Epithelial cell of esophagus (primary cell): Measurements from ENCODE around the gene PARP6.

Experiments
- DNase-seq: peaks from one replicate; pipeline ENCODE4 v3.0.0; 2010; ENCODE audit warnings: low read depth
- H3K4me3 ChIP-seq: 2 replicates; pipeline ENCODE4 v1.5.1; 2011; ENCODE audit warnings: mild to moderate bottlenecking, low read length, control low read depth
- CTCF ChIP-seq: IDR thresholded peaks from 2 replicates; pipeline ENCODE4 v1.5.1; 2011; ENCODE audit warnings: low read depth, mild to moderate bottlenecking, low read length, control low read depth, inconsistent platforms; ENCODE audit not compliant: insufficient read depth; ENCODE audit errors: missing control alignments

PARP6 gene

DNA sequence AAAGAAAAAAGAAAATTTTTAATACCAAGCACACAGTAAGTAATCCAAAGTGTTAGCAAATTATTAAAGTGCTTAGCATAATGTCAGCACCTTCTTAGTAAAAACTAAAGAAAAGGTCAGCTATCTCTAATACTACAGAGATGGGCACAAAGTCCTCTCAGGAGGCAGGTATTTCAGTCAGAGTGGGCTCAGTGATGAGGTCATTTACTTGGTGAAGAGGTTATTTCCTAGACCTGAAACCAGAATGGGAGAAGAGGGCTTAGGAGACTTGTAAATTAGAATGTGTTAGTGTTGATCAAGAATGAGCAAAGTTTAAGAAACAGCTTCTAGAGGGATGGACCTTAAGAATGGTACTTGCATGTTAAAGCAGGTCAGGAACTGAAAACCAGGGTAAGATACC is 32.7 kb downstream of the PARP6 start:
- no peak overlapping the region for H3K4me3 ChIP-seq
- no peak for TF ChIP-seq CTCF
- DNase-seq: no peak

DNA sequence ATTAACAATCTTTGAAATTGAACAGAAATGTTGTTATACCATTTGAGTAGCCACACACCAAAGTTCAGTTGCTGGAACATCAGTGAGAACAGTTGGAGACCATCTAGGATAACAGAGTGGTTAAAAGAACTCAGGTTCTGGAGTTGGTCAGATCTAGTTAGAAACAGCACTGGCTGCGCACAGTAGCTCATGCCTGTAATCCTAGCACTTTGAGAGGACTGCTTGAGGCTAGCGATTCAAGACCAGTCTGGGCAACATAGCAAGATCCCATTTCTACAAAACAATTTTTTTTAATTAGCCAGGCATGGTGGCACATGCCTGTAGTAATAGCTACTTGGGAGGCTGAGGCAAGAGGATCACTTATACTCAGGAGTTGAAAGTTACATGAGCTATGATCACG is 33.8 kb downstream of the PARP6 start:
- H3K4me3 ChIP-seq: no peak overlapping the region
- DNase-seq: no peak
- no peak for TF ChIP-seq CTCF

DNA sequence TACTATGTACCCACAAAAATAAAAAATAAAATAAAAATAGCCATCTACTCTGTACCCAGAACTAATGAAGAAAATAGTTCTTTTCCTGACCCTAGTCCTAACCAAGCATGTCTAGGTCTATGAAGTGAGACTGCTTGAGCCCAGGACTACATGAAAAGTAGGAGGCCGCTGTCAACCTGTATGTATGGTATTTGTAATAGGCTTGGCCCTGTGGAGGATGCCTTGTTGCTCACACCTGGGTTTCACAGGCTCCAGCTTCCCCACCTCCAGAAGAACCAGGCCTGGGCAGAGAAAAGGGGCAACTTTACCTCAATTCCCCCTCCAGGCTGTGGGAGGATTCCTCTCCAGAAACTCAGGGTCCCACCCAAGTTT is 34.5 kb downstream of the PARP6 start:
- DNase-seq: peak; percentile 50
- H3K4me3 ChIP-seq: no peak overlapping the region
- TF ChIP-seq CTCF: no peak

- no peak for TF ChIP-seq CTCF
- peak; percentile 98 for DNase-seq
- peak overlapping the region; percentile 16 for H3K4me3 ChIP-seq
Observed at GRCh38 chr15:72237029-72237852, 35.1 kb downstream of the PARP6 start.

DNA sequence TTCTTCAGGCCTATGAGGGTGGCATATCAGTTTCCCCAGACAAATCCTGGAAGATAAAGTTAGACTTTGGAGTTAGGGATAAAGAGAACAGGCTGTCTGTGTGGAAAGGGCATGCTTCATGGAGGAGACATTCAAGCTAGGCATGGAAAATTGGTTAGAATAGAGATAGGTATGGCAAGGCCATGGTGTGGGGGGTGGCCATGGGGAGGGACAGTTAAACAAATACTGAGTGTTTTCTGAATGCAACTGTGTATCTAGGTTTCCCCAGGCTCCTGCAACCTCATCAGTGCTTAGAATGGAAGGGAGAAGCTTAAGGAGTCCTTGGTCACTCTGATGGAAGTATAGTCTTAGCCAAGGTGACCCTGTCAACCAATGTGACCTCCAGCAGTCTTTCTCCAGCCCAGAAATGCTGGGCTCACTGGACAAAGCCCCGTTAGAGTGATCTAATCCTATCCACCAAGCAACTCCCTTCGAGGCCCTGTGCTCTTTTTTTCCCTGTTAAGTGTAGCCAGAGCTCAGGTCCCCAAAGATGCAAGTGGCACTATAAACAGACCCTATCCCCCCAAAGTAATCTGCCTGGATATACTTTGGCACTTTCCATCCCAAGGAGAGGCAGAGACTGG is 35.9 kb downstream of the PARP6 start:
- no peak for DNase-seq
- no peak for TF ChIP-seq CTCF
- H3K4me3 ChIP-seq: no peak overlapping the region

DNA sequence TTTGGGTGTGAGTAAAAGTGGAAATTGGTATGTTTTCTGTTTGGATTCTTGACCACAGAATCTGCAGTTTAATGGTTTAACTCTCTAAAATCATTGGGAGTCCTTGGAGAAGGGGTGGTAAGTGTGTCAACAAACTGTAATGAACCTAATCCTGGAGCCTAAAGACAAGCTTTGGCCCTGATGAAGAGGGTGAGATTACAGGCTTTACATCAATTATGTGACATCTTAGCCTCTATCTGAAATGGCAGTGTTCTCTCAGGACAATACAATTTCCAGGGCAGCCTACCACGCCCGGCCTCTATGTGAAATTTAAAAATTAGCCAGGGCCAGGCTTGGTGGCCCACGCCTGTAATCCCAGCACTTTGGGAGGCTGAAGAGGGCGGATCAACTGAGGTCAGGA is 37.1 kb downstream of the PARP6 start:
- no peak for TF ChIP-seq CTCF
- no peak for DNase-seq
- H3K4me3 ChIP-seq: no peak overlapping the region

DNA sequence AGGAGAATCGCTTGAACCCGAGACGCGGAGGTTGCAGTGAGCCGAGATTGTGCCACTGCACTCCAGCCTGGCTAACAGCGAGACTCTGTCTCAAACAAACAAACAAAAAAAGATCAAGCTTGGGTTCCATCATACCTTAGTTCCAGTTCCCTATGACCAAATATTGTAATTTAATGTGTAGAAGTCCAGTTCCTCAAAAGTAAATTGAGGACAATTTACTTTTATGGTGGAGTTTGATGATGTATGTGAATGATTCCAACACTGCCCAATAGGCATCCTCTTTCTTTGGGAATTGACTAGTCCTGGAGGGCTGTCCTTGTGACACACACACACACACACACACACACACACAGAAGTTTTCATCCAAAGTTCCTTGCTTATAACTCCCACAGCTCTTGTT is 38.6 kb downstream of the PARP6 start:
- DNase-seq: no peak
- no peak for TF ChIP-seq CTCF

More for the DNA sequence above, 38.6 kb downstream of the PARP6 start:
- no peak overlapping the region for H3K4me3 ChIP-seq
